NCI-H748 treated with DMSO at 0.1 percent for 48 hours (cell line): ENCODE results near the gene OPRPN.

Experiments
- DNase-seq: peaks from one replicate; lab custom pipeline; 2025; lab: John Stamatoyannopoulos, UW

The OPRPN gene

GRCh38 chr4:70397580-70397979 lies at the start of gene OPRPN:
TSS of gene OPRPN (plus strand) at chr4:70397940. CDS start at chr4:70399286, 1,346 bp downstream.
- DNase-seq = no peak

GRCh38 chr4:70356185-70356584 lies 41.6 kb upstream of the OPRPN start:
- no peak for DNase-seq

GRCh38 chr4:70359115-70359661 lies 38.6 kb upstream of the OPRPN start:
- DNase-seq = no peak

GRCh38 chr4:70360460-70360859 lies 37.3 kb upstream of the OPRPN start, which contains the start of gene SMR3A:
TSS of gene SMR3A (plus strand) at chr4:70360760. CDS start at chr4:70362116, 1,356 bp downstream.
- no peak for DNase-seq

- no peak for DNase-seq
Measured at GRCh38 chr4:70364002-70364401, 33.7 kb upstream of the OPRPN start.

GRCh38 chr4:70365479-70365878 lies 32.3 kb upstream of the OPRPN start:
- no peak for DNase-seq

- no peak for DNase-seq
Measured at GRCh38 chr4:70367813-70368212, 29.9 kb upstream of the OPRPN start.

- no peak for DNase-seq
Measured at GRCh38 chr4:70371987-70372386, 25.8 kb upstream of the OPRPN start.

- DNase-seq = no peak
Measured at GRCh38 chr4:70372760-70373159, 25.0 kb upstream of the OPRPN start.

- DNase-seq = no peak
Measured at GRCh38 chr4:70380578-70380977, 17.2 kb upstream of the OPRPN start.

GRCh38 chr4:70382691-70383181 lies 15.0 kb upstream of the OPRPN start, which contains the start of gene SMR3B:
TSS of gene SMR3B (plus strand) at chr4:70383131. CDS start at chr4:70384511, 1,380 bp downstream.
- DNase-seq = no peak

GRCh38 chr4:70392057-70392776 lies 5.5 kb upstream of the OPRPN start:
- no peak for DNase-seq

- no peak for DNase-seq
Measured at GRCh38 chr4:70399319-70399718, 1.6 kb downstream of the OPRPN start.

GRCh38 chr4:70402762-70403161 lies 5.0 kb downstream of the OPRPN start:
- DNase-seq = no peak

GRCh38 chr4:70405765-70406164 lies 8.0 kb downstream of the OPRPN start:
- DNase-seq = no peak

- DNase-seq = no peak
Measured at GRCh38 chr4:70425306-70425705, 27.6 kb downstream of the OPRPN start.

- no peak for DNase-seq
Measured at GRCh38 chr4:70426789-70427188, 29.0 kb downstream of the OPRPN start.

- no peak for DNase-seq
Measured at GRCh38 chr4:70437197-70437596, 39.5 kb downstream of the OPRPN start.

- no peak for DNase-seq
Measured at GRCh38 chr4:70442474-70442873, 44.7 kb downstream of the OPRPN start.

GRCh38 chr4:70443329-70443728 lies 45.6 kb downstream of the OPRPN start:
- DNase-seq = no peak

GRCh38 chr4:70449220-70449619 lies 51.5 kb downstream of the OPRPN start:
- no peak for DNase-seq

GRCh38 chr4:70452946-70453345 lies 55.2 kb downstream of the OPRPN start:
- no peak for DNase-seq
